ENCODE results near the gene SPATS2.

Gene SPATS2

DNA sequence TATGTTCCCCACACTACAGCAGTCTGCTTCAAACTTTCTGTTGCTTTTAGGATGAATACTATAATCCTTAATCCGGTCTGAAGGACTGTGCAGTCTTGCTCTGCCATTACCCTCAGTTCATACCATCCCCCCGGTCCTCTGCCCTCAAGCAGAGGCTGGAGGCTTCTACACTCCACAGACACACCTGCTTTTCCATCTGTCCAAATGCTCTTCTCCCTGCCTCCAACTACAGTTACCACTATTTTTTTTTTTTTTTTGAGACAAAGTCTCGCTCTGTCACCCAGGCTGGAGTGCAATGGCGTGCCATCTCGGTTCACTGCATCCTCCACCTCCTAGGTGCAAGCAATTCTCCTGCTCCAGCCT, 152.3 kb downstream of the SPATS2 start:
- TF ChIP-seq, protein P1, sequence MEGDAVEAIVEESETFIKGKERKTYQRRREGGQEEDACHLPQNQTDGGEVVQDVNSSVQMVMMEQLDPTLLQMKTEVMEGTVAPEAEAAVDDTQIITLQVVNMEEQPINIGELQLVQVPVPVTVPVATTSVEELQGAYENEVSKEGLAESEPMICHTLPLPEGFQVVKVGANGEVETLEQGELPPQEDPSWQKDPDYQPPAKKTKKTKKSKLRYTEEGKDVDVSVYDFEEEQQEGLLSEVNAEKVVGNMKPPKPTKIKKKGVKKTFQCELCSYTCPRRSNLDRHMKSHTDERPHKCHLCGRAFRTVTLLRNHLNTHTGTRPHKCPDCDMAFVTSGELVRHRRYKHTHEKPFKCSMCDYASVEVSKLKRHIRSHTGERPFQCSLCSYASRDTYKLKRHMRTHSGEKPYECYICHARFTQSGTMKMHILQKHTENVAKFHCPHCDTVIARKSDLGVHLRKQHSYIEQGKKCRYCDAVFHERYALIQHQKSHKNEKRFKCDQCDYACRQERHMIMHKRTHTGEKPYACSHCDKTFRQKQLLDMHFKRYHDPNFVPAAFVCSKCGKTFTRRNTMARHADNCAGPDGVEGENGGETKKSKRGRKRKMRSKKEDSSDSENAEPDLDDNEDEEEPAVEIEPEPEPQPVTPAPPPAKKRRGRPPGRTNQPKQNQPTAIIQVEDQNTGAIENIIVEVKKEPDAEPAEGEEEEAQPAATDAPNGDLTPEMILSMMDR (conservative IDR thresholded peaks at IDR 0.05), result no peak
- no peak for TF ChIP-seq ZFX (IDR thresholded peaks at IDR 0.05)
- H3K27ac ChIP-seq, result no peak overlapping the region

DNA sequence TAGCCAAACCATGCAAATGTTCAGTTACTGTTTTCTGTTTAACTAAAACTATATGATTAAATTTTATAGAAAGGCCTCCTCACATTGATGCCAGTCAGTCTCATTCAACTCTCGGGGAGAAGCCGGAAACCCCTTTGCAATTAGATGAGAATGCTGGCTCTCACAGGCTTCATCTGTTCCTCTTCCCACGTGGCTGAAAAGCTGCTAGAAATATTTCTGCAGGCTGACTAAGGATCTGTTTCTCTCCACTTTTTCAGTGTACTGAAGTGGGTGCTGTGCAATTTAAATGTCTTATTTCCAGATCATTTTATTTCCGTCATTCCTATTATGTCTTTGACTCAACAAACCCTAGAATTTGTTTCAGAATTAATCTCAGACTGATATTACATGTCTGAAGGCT, 154.1 kb downstream of the SPATS2 start:
- no peak overlapping the region for H3K27ac ChIP-seq
- TF ChIP-seq, protein P1 (conservative IDR thresholded peaks at IDR 0.05), result no peak
- TF ChIP-seq ZFX (IDR thresholded peaks at IDR 0.05), result no peak

DNA sequence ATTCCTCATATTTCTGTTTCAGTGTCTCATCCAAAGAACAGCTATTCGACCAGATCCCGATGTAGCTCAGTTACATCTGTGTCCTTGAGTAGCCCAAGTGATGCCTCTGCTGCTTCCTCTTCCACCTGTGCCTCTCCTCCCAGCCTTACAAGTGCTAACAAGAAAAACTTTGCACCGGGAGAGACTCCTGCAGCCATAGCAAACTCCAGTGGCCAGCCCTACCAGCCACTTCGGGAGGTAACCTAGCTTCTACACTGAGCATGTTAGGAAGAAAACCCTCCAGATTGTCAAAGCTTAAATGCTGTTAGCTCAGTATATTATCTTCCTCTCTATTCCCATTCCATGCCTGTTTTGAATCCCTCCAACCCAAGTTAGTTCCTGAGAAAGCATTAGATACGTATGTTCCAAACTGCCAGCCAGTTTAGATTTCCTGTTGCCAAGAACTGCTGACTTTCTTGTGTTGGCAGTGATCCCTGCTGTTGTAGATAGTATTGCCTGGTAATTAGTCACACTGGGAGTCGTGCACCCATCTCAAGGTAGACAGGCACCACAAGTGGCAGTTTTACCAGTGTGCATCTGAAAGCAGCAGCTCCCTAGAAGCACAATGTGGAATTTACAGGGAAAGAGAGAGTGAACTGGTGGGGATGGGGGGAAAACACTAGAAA, 157.5 kb downstream of the SPATS2 start:
- TF ChIP-seq, protein P1 (conservative IDR thresholded peaks at IDR 0.05), result no peak
- no peak for TF ChIP-seq ZFX (IDR thresholded peaks at IDR 0.05)
- H3K27ac ChIP-seq, result no peak overlapping the region

DNA sequence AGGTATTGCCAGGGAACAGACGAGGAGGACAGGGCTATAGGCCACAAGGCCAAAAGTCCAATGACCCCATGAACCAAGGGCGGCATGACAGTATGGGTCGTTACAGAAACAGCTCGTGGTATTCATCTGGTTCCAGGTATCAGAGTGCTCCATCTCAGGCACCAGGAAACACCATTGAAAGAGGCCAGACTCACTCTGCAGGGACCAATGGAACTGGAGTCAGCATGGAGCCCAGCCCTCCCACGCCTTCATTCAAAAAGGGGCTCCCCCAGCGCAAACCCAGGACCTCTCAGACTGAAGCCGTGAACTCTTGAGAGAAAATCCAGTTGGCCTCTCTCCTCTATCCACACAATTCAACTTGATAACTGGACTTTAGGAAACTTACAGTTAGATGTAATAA, 158.7 kb downstream of the SPATS2 start:
- no peak overlapping the region for H3K27ac ChIP-seq
- no peak for TF ChIP-seq ZFX (IDR thresholded peaks at IDR 0.05)
- TF ChIP-seq, protein P1 (conservative IDR thresholded peaks at IDR 0.05), result no peak

DNA sequence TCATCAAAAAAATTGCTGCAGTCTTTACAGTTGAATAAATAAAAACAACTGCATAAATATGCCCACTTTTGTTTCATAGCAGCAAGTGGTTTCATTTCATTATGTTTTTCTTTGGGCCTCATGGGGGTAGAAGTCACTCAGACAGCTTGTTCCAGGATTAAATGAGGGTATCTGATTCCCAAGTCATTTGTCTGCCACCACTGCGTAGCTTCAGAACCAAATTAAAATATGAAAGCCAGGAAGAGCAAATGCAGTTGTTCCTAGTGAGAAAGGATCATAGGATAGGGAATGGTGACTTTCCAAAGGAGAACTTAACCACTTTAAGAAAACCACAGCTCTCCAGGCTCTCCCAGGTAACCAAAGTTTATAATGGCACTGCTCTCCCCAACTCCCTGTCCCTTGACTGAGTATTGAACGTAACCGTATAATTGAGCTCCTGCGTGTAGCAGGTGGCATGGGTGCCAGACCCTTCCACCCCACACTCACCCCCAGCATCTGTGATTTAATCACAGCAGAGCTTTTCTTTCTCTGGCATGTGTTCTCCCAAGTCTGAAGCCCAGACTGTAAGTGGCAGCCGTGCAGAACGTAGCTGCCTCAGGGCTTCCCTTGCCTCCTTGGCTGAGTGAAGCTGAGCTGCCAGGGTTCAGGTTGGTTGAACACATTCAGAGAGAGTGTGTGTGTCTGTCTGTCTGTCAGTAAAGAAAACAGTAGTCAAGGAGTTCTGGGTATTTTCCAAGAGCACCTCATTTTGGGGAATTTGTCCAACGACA, 160.3 kb downstream of the SPATS2 start:
- no peak overlapping the region for H3K27ac ChIP-seq

DNA sequence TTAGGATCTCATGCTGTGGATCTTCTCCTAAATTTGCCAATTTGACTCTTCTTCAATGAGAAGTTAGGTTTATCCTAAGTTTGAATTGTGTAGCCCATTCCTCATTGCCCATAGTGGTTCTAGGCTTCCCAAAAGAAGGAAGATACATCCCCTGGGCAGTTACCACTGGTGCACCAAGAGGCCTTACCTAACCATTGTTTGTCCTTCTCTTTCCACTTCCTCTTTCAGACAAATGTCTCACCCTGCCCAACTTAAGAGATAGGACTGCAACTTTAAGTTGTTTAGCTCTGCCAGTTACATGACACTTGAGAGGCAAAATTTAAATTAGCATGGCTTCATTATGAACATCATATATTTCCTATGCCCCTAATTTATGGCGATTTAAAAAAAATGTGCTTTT, 162.2 kb downstream of the SPATS2 start:
- no peak for TF ChIP-seq ZFX (IDR thresholded peaks at IDR 0.05)
- TF ChIP-seq, protein P1 (conservative IDR thresholded peaks at IDR 0.05), result no peak
- no peak overlapping the region for H3K27ac ChIP-seq

More for the DNA sequence above, 160.3 kb downstream of the SPATS2 start:
- TF ChIP-seq, protein P1 (conservative IDR thresholded peaks at IDR 0.05), result no peak
- TF ChIP-seq ZFX (IDR thresholded peaks at IDR 0.05), result no peak

DNA sequence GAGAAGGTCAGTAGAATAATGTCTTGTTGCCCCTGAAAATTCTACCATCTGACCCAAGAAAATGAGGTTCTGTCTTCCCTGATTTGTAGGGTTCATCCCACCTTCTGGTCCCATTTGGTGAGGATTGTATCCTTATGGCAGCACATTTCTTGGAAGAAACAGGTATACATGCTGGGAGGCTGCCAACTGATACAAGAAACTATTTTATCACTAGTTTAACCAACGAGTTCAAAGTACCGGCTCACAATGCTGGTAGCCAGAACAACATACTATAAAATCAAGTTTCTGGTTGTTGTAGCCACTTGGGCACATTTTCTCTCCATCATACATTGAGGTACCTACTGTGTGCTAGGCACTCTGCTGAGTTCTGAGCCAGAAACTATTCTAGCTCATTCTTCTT, 164.5 kb downstream of the SPATS2 start:
- no peak for TF ChIP-seq ZFX (IDR thresholded peaks at IDR 0.05)
- TF ChIP-seq, protein P1 (conservative IDR thresholded peaks at IDR 0.05), result no peak
- no peak overlapping the region for H3K27ac ChIP-seq

Measured in C4-2B (cell line).